Measurements from ENCODE around the gene PPP1CC.

DNA sequence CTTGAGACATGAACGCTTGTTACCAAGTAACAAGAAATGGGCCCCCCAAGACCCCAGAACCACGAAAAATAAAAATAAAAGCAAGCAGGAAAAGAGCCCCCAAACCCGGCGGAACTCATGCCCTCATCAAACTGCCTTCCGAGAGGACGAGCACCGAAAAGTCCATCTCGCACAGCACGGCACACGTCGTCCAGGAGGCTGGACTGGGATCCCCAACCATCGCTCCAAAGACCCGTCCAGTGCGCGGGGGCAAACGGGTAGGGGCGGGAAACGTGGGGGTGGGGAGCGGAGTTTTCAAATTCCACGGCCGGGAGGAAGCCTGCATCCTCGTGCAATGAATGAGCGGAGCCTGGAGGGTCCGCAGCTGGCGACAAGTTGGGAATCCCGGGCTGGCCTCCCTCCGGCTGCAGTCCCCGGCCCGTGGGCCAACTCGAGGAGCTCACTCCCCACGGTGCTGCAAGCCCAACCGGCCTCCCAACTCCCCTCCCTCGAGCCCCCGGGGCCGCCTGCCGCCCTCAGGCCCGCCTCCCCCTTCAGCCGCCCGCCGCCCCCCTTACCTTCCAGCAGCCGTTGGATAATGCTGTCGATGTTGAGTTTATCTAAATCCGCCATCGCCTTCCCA is 484 bp downstream of the PPP1CC start:
- TF ChIP-seq SMC3 (IDR thresholded peaks at IDR 0.05; ENCODE audit: low read depth, low read length), result no peak
- TF ChIP-seq, protein P1, sequence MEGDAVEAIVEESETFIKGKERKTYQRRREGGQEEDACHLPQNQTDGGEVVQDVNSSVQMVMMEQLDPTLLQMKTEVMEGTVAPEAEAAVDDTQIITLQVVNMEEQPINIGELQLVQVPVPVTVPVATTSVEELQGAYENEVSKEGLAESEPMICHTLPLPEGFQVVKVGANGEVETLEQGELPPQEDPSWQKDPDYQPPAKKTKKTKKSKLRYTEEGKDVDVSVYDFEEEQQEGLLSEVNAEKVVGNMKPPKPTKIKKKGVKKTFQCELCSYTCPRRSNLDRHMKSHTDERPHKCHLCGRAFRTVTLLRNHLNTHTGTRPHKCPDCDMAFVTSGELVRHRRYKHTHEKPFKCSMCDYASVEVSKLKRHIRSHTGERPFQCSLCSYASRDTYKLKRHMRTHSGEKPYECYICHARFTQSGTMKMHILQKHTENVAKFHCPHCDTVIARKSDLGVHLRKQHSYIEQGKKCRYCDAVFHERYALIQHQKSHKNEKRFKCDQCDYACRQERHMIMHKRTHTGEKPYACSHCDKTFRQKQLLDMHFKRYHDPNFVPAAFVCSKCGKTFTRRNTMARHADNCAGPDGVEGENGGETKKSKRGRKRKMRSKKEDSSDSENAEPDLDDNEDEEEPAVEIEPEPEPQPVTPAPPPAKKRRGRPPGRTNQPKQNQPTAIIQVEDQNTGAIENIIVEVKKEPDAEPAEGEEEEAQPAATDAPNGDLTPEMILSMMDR (conservative IDR thresholded peaks at IDR 0.05; ENCODE audit: low read depth, low read length), result no peak
